ENCODE measurements around the gene SHISA9.

Gene SHISA9

DNA sequence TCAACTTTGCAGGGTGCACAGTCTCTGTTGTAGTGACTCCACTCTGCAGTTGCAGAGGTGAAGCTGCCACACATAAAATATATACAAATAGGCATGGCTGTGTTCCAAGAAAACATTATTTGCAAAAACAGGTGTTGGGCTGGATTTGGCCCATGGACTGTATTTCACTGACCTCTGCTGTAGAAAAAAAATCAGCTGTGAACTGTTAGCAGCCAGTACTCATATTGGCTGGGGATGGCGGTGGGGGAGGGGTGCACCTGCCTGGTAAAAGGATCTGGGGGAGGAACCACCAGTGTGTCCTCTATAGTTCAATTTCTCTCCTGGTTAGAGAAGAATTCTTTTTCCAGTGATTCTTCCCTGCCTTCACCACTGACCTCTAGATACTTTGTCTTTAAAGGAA is 50.0 kb downstream of the SHISA9 start:
- TF ChIP-seq, protein P1, sequence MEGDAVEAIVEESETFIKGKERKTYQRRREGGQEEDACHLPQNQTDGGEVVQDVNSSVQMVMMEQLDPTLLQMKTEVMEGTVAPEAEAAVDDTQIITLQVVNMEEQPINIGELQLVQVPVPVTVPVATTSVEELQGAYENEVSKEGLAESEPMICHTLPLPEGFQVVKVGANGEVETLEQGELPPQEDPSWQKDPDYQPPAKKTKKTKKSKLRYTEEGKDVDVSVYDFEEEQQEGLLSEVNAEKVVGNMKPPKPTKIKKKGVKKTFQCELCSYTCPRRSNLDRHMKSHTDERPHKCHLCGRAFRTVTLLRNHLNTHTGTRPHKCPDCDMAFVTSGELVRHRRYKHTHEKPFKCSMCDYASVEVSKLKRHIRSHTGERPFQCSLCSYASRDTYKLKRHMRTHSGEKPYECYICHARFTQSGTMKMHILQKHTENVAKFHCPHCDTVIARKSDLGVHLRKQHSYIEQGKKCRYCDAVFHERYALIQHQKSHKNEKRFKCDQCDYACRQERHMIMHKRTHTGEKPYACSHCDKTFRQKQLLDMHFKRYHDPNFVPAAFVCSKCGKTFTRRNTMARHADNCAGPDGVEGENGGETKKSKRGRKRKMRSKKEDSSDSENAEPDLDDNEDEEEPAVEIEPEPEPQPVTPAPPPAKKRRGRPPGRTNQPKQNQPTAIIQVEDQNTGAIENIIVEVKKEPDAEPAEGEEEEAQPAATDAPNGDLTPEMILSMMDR (IDR thresholded peaks at IDR 0.05), result no peak
- Histone ChIP-seq H3K27ac (no peak overlapping the region), H3K4me3 (no peak overlapping the region)
- DNase-seq (ENCODE audit: low spot score), result no peak

GRCh38 chr16:12951976-12952375 is 50.6 kb downstream of the SHISA9 start:
- no peak overlapping the region for H3K27ac ChIP-seq
- no peak for DNase-seq (ENCODE audit: low spot score)
- no peak overlapping the region for H3K4me3 ChIP-seq
- TF ChIP-seq, protein P1 (IDR thresholded peaks at IDR 0.05), result no peak

- TF ChIP-seq, protein P1 (IDR thresholded peaks at IDR 0.05), result no peak
- Histone ChIP-seq H3K4me3 (no peak overlapping the region), H3K27ac (no peak overlapping the region)
- DNase-seq (ENCODE audit: low spot score), result no peak
These were observed 57.0 kb downstream of the SHISA9 start for GRCh38 chr16:12958366-12958765.

DNA sequence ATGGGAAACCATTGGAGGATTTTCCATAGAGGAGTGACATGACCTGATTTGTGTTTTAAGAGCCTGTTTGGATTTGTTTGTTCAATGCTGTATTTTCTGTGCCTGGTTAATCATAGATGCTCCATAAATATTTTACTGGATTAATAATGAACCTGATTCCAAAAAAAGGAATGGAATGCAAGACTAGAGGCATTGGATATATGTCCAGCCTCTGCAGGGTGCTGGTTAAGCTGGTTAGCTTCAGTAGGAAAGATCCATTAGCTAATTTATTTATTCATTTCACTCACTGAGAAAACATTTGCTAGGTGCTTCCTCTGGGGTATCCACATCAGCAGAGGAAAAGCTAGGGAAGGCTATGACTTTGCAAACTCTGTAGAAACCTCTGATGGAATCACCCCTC is 57.7 kb downstream of the SHISA9 start:
- TF ChIP-seq, protein P1 (IDR thresholded peaks at IDR 0.05), result no peak
- no peak overlapping the region for H3K4me3 ChIP-seq
- DNase-seq (ENCODE audit: low spot score), result no peak
- no peak overlapping the region for H3K27ac ChIP-seq

GRCh38 chr16:12961626-12962025 is 60.2 kb downstream of the SHISA9 start:
- TF ChIP-seq, protein P1 (IDR thresholded peaks at IDR 0.05), result no peak
- Histone ChIP-seq H3K27ac (no peak overlapping the region), H3K4me3 (no peak overlapping the region)
- DNase-seq (ENCODE audit: low spot score), result no peak

GRCh38 chr16:12964461-12964860 is 63.1 kb downstream of the SHISA9 start:
- DNase-seq (ENCODE audit: low spot score), result no peak
- TF ChIP-seq, protein P1 (IDR thresholded peaks at IDR 0.05), result no peak

DNA sequence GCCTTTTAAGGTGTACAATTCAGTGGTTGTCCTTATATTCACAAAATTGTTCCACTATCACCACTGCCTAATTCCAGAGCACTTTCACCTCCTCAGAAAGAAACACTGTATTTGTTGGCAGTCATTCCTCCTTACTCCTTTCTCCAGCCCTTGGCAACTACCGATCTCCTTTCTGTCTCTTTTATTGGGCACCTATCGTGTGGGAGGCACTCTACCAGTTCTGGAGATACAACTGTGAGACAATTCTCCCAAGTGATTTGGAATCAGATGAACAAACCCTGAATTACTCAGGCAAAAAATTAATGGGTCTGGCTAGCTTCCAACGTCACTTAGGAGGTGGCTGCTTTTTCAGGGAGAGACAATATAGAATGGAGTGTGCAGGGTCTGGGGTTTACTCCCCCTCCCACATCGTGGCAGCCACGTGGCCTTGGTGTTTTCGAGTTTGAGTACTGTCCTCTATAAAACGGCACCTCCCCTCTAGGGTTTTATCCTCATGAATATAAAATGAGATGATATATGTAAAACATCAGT is 63.9 kb downstream of the SHISA9 start:
- no peak for DNase-seq (ENCODE audit: low spot score)
- TF ChIP-seq, protein P1 (IDR thresholded peaks at IDR 0.05), result no peak
- no peak overlapping the region for H3K4me3 ChIP-seq
- H3K27ac ChIP-seq, result no peak overlapping the region

More at GRCh38 chr16:12964461-12964860, 63.1 kb downstream of the SHISA9 start:
- Histone ChIP-seq H3K4me3 (no peak overlapping the region), H3K27ac (no peak overlapping the region)
